ENCODE measurements around the gene GNB1.

DNA sequence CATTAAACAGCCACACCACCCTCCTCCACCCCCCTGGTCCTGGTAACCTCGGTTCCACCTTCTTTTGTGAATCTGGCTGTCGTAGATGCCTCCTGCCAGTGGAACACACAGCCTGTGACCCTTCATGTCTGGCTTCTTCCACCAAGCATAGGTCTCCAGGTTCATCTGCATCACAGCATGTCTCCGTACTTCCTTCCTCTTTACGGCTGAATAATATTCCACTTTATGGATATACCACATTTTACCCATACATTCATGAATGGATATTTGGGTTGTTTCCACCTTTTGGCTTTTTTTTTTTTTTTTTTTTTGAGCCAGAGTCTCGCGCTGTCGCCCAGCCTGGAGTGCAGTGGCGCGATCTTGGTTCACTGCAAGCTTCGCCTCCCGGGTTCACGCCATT, 12.3 kb upstream of the GNB1 start:
- TF ChIP-seq, protein P1, sequence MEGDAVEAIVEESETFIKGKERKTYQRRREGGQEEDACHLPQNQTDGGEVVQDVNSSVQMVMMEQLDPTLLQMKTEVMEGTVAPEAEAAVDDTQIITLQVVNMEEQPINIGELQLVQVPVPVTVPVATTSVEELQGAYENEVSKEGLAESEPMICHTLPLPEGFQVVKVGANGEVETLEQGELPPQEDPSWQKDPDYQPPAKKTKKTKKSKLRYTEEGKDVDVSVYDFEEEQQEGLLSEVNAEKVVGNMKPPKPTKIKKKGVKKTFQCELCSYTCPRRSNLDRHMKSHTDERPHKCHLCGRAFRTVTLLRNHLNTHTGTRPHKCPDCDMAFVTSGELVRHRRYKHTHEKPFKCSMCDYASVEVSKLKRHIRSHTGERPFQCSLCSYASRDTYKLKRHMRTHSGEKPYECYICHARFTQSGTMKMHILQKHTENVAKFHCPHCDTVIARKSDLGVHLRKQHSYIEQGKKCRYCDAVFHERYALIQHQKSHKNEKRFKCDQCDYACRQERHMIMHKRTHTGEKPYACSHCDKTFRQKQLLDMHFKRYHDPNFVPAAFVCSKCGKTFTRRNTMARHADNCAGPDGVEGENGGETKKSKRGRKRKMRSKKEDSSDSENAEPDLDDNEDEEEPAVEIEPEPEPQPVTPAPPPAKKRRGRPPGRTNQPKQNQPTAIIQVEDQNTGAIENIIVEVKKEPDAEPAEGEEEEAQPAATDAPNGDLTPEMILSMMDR (IDR thresholded peaks at IDR 0.05), result no peak
- TF ChIP-seq POLR2A (IDR thresholded peaks at IDR 0.05), result no peak

Measured in vagina (tissue), 2 donors.